Urothelium cell line (cell line): ENCODE data around the gene OR2S2.
"Not testable (repeated sequence)": the region's sequence is repeated elsewhere in the genome, so short reads cannot be mapped to it uniquely, and the experiment has no call there.

ENCODE experiments used
- DNase-seq: peaks from one replicate; pipeline ENCODE4 v3.0.0; 2011; ENCODE audit warnings: low spot score, mixed read lengths
- FAIRE-seq: peaks from 2 replicates; lab custom pipeline; 2011; peaks lifted over from hg19 to GRCh38; lab: Jason Lieb, UNC

OR2S2 gene

GRCh38 chr9:35958104-35958837, at the start of gene OR2S2:
Gene OR2S2, minus strand, starts transcription at chr9:35958154. Its CDS starts 56 bp downstream, at chr9:35958098.
- no peak for DNase-seq
- FAIRE-seq: no peak

- no peak for DNase-seq
- FAIRE-seq: no peak
These were observed 49.4 kb upstream of the OR2S2 start for GRCh38 chr9:36007316-36007708.

- no peak for DNase-seq
- FAIRE-seq: no peak
These were observed 48.8 kb upstream of the OR2S2 start for GRCh38 chr9:36006549-36007315.

- DNase-seq (no peak), FAIRE-seq (no peak)
These were observed 47.9 kb upstream of the OR2S2 start for GRCh38 chr9:36005891-36006290.

- no peak for FAIRE-seq
- no peak for DNase-seq
These were observed 40.4 kb upstream of the OR2S2 start for GRCh38 chr9:35998333-35998732.

GRCh38 chr9:35997016-35997415, 39.1 kb upstream of the OR2S2 start:
- not testable (repeated sequence) for DNase-seq, FAIRE-seq

- FAIRE-seq: no peak
- DNase-seq: no peak
These were observed 38.5 kb upstream of the OR2S2 start for GRCh38 chr9:35996358-35996970.

GRCh38 chr9:35994959-35995358, 37.0 kb upstream of the OR2S2 start:
- FAIRE-seq: no peak
- DNase-seq: no peak

GRCh38 chr9:35993976-35994720, 36.2 kb upstream of the OR2S2 start:
- DNase-seq: no peak
- no peak for FAIRE-seq

- DNase-seq, FAIRE-seq: not testable (repeated sequence)
These were observed 35.2 kb upstream of the OR2S2 start for GRCh38 chr9:35993136-35993535.

- no peak for FAIRE-seq
- DNase-seq: no peak
These were observed 32.2 kb upstream of the OR2S2 start for GRCh38 chr9:35990155-35990554.

- FAIRE-seq: no peak
- no peak for DNase-seq
These were observed 26.1 kb upstream of the OR2S2 start for GRCh38 chr9:35984021-35984420.

- FAIRE-seq: no peak
- no peak for DNase-seq
These were observed 23.7 kb upstream of the OR2S2 start for GRCh38 chr9:35981699-35982098.

- FAIRE-seq (no peak), DNase-seq (no peak)
These were observed 22.5 kb upstream of the OR2S2 start for GRCh38 chr9:35980289-35981011.

GRCh38 chr9:35978792-35979191, 20.8 kb upstream of the OR2S2 start:
- no peak for DNase-seq

GRCh38 chr9:35976726-35977125, 18.8 kb upstream of the OR2S2 start:
- no peak for FAIRE-seq
- no peak for DNase-seq

More at GRCh38 chr9:35978792-35979191, 20.8 kb upstream of the OR2S2 start:
- FAIRE-seq: no peak

GRCh38 chr9:35974800-35975199, 16.8 kb upstream of the OR2S2 start:
- DNase-seq (no peak), FAIRE-seq (no peak)

GRCh38 chr9:35972093-35972492, 14.1 kb upstream of the OR2S2 start:
- no peak for DNase-seq
- no peak for FAIRE-seq

GRCh38 chr9:35967042-35967441, 9.1 kb upstream of the OR2S2 start:
- DNase-seq (no peak), FAIRE-seq (no peak)

- DNase-seq (no peak), FAIRE-seq (no peak)
These were observed 8.5 kb upstream of the OR2S2 start for GRCh38 chr9:35966433-35966832.
